HepG2 (cell line): ENCODE data around the gene RNPEPL1. TPM values are rescaled to one million over a fixed set of nuclear protein-coding genes. Genes with fewer than 3 reads are reported as not detected.

Experiments used
- ARID2 ChIP-seq: sonication (generic); formaldehyde crosslinking; IDR thresholded peaks from 2 replicates; pipeline ENCODE4 v1.8.1; 2022; ENCODE audit warnings: mild to moderate bottlenecking, missing genetic modification reagents, borderline replicate concordance
- BCL6 ChIP-seq: IDR thresholded peaks from 2 replicates; pipeline ENCODE4 v1.6.1; 2016; ENCODE audit warnings: missing genetic modification reagents, missing compliant biosample characterization
- CBX2 ChIP-seq, 2 experiments: fragments of 200-600 bp in 1 of 2; sonication (generic); formaldehyde crosslinking in 1 of 2; IDR thresholded peaks; 2 replicates each; pipeline versions ENCODE4 v1.7.0 to v1.8.1; 2018 to 2022; ENCODE audit warnings: low read depth in 2 of 2, low read length in 1 of 2, mild to moderate bottlenecking in 1 of 2, missing genetic modification reagents in 1 of 2
- FOSL1 ChIP-seq: sonication (generic); formaldehyde crosslinking; IDR thresholded peaks from 2 replicates; pipeline ENCODE4 v1.9.0; 2021; ENCODE audit warnings: missing genetic modification reagents, borderline replicate concordance
- FOSL2 ChIP-seq: sonication (generic); formaldehyde crosslinking; IDR thresholded peaks from 2 replicates; pipeline ENCODE4 v1.4.0; 2020; ENCODE audit warnings: missing genetic modification reagents
- GFI1 ChIP-seq: sonication (generic); formaldehyde crosslinking; IDR thresholded peaks from 2 replicates; pipeline ENCODE4 v1.5.0; 2020; ENCODE audit warnings: missing genetic modification reagents, mild to moderate bottlenecking, borderline replicate concordance
- GPN1 ChIP-seq: sonication (generic); formaldehyde crosslinking; IDR thresholded peaks from 2 replicates; pipeline ENCODE4 v1.5.1; 2020; ENCODE audit warnings: missing genetic modification reagents, borderline replicate concordance
- HOXD1 ChIP-seq: sonication (generic); formaldehyde crosslinking; IDR thresholded peaks from 2 replicates; pipeline ENCODE4 v1.5.0; 2020; ENCODE audit warnings: missing genetic modification reagents
- JARID2 ChIP-seq: sonication (generic); formaldehyde crosslinking; IDR thresholded peaks from 2 replicates; pipeline ENCODE4 v1.8.1; 2023; ENCODE audit warnings: missing genetic modification reagents, inconsistent platforms; ENCODE audit not compliant: insufficient replicate concordance
- KDM2A ChIP-seq: sonication (generic); formaldehyde crosslinking; IDR thresholded peaks from 2 replicates; pipeline ENCODE4 v1.4.0; 2020; ENCODE audit warnings: low read depth, missing genetic modification reagents, borderline replicate concordance
- PTBP1 ChIP-seq: fragments of 200-400 bp; formaldehyde crosslinking; IDR thresholded peaks from 2 replicates; pipeline ENCODE4 v1.6.1; 2018; ENCODE audit warnings: low read length, low read depth; ENCODE audit not compliant: poor library complexity, severe bottlenecking
- RARA ChIP-seq: IDR thresholded peaks from 2 replicates; pipeline ENCODE4 v1.6.1; 2016; ENCODE audit warnings: missing genetic modification reagents, missing compliant biosample characterization
- ZBTB7A ChIP-seq: sonication (generic); formaldehyde crosslinking; IDR thresholded peaks from 2 replicates; pipeline ENCODE4 v1.8.0; 2022; ENCODE audit warnings: mild to moderate bottlenecking, missing genetic modification reagents
- ZFP36 ChIP-seq: fragments of 150-350 bp; IDR thresholded peaks from 2 replicates; pipeline ENCODE4 v1.6.1; 2018; ENCODE audit warnings: borderline replicate concordance, low read length, low read depth; ENCODE audit not compliant: partially characterized antibody
- ZNF207 ChIP-seq: fragments of 450-650 bp; IDR thresholded peaks from 2 replicates; pipeline ENCODE4 v1.6.1; 2016; ENCODE audit warnings: antibody characterized with exemption, borderline replicate concordance
- ZNF224 ChIP-seq: sonication (generic); formaldehyde crosslinking; IDR thresholded peaks from 2 replicates; pipeline ENCODE4 v1.5.0; 2020; ENCODE audit warnings: mild to moderate bottlenecking, missing genetic modification reagents
- ZNF614 ChIP-seq: IDR thresholded peaks from 2 replicates; pipeline ENCODE4 v1.6.1; 2018; ENCODE audit warnings: missing biosample characterization, missing genetic modification reagents, inconsistent platforms, borderline replicate concordance
- ZSCAN25 ChIP-seq: sonication (generic); formaldehyde crosslinking; IDR thresholded peaks from 2 replicates; pipeline ENCODE4 v1.8.0; 2022; ENCODE audit warnings: mild to moderate bottlenecking, missing genetic modification reagents
- polyA plus RNA-seq, 8 experiments: library from polyadenylated mRNA; depleted of rRNA in 3 of 8; stranded (reverse) in 7 of 8; unstranded in 1 of 8; fragments of >200 nt; fragmentation: Illumina TruSeq in 4 of 8; extraction: Trizol in 4 of 8; gene quantifications; 2 replicates each; pipeline versions ENCODE4 v1.2.1 to v1.2.3, GENCODE V29; 2011 to 2016; ENCODE audit warnings: low read depth in 4 of 8, missing spikeins in 1 of 8, mixed read lengths in 1 of 8; ENCODE audit not compliant: insufficient read depth in 1 of 8
- total RNA-seq, 5 experiments: library from RNA; depleted of rRNA; stranded (reverse); fragments of >200 nt; fragmentation: Illumina TruSeq; extraction: Trizol; gene quantifications; 2 replicates each; pipeline ENCODE4 v1.2.3, GENCODE V29; 2016; ENCODE audit warnings: low read depth in 1 of 5
- TF ChIP-seq, protein P1 (sequence below), 2 experiments: sonication (generic) in 1 of 2; formaldehyde crosslinking in 1 of 2; IDR thresholded peaks; 2 replicates each; pipeline versions ENCODE4 v1.6.1 to v1.9.0; 2014 to 2022; ENCODE audit warnings: antibody characterized with exemption in 1 of 2, borderline replicate concordance in 1 of 2, inconsistent platforms in 1 of 2, low read depth in 1 of 2, missing genetic modification reagents in 1 of 2
- TF ChIP-seq, protein P2 (sequence below): sonication (generic); formaldehyde crosslinking; IDR thresholded peaks from 2 replicates; pipeline ENCODE4 v1.4.0; 2020; ENCODE audit warnings: mild to moderate bottlenecking, missing genetic modification reagents, borderline replicate concordance

The RNPEPL1 gene
- total and polyA plus RNA-seq, 2 of the 13 experiments (the other 11 are each of a cell fraction or from before 2014, with no cell fraction given) = 13.0 to 18.0 TPM

DNA sequence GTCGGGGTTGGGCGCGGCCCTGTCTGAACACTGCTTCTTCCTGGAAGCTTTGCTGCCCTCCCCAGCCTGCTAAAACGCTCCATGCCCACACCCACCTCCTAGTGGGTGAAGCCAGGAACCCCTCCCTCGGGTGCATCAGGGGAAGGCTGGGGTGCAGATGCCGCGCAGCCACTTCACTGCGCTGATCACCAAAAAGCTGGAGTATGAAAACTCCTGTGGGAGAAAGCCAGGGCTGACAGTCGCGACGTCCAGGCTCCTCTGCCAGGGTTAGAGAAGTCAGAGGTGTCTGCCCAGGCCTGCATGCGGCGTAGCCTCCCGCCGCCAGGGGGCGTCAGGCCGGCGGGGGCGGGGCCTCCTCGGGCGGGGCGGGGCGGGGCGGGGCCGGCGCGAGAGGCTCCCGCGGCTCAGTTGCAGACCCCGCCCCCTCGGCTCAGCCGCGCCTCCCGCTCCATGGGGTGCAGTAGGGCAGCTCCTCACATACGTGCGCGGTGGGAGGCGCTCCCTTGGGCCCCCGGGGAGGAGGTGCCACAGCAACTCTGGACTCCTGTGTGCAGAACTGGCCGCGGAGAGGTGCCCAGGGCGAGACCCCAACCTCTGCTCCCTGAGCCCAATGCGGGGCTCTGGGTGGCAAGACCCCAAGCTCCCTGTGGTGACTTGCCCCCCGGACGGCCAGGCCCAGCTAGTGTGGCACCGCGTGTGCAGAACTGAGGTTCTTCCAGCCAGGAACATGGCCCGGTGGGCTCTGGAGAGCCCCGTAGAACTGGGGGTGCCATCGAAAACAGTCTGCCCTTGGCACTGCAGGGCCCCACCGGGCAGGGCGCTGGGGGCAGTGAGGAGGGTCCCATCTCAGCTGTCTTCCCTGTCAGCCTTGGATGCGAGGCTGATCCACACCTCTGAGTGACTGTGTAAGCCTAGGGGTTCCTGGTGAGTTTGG lies 1.8 kb upstream of the RNPEPL1 start (continued):
- TF ChIP-seq RARA (CRISPR knock-in tag) = peak; percentile 30; the same call in 1 of the 2 replicates
- TF ChIP-seq CBX2 (IDR thresholded peaks at IDR 0.05; ENCODE audit: low read depth, low read length) = no peak
- no peak for TF ChIP-seq CBX2 (CRISPR knock-in tag; IDR thresholded peaks at IDR 0.05; ENCODE audit: low read depth)
- TF ChIP-seq, protein P1, sequence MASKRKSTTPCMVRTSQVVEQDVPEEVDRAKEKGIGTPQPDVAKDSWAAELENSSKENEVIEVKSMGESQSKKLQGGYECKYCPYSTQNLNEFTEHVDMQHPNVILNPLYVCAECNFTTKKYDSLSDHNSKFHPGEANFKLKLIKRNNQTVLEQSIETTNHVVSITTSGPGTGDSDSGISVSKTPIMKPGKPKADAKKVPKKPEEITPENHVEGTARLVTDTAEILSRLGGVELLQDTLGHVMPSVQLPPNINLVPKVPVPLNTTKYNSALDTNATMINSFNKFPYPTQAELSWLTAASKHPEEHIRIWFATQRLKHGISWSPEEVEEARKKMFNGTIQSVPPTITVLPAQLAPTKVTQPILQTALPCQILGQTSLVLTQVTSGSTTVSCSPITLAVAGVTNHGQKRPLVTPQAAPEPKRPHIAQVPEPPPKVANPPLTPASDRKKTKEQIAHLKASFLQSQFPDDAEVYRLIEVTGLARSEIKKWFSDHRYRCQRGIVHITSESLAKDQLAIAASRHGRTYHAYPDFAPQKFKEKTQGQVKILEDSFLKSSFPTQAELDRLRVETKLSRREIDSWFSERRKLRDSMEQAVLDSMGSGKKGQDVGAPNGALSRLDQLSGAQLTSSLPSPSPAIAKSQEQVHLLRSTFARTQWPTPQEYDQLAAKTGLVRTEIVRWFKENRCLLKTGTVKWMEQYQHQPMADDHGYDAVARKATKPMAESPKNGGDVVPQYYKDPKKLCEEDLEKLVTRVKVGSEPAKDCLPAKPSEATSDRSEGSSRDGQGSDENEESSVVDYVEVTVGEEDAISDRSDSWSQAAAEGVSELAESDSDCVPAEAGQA (IDR thresholded peaks at IDR 0.05; ENCODE audit: low read depth) = no peak
- TF ChIP-seq, protein P1 (CRISPR knock-in tag; IDR thresholded peaks at IDR 0.05; ENCODE audit: borderline replicate concordance) = no peak
- 0 out of 2 replicates have a peak, but pooled peaks have one; percentile 60 for TF ChIP-seq ZNF224 (CRISPR knock-in tag)
- peak; percentile 30; the same call in 1 of the 2 replicates for TF ChIP-seq ZNF614 (CRISPR knock-in tag)
- TF ChIP-seq HOXD1 (CRISPR knock-in tag) = no peak
- TF ChIP-seq JARID2 (CRISPR knock-in tag) = no peak
- peak; percentile 14 for TF ChIP-seq PTBP1
- no peak; the same call in 1 of the 2 replicates for TF ChIP-seq ZBTB7A (CRISPR knock-in tag)
- 0 out of 2 replicates have a peak, but pooled peaks have one; percentile 0 for TF ChIP-seq GFI1
- TF ChIP-seq BCL6 = peak; percentile 32; the same call in 1 of the 2 replicates
- 0 out of 2 replicates have a peak, but pooled peaks have one; percentile 58 for TF ChIP-seq GPN1
- no peak for TF ChIP-seq FOSL1 (CRISPR knock-in tag)
- TF ChIP-seq KDM2A = 0 out of 2 replicates have a peak, but pooled peaks have one; percentile 67
- no peak for TF ChIP-seq ZFP36
- TF ChIP-seq ZNF207 = no peak
- TF ChIP-seq FOSL2 (CRISPR knock-in tag) = no peak; the same call in 1 of the 2 replicates
- TF ChIP-seq ZSCAN25 = peak; percentile 50; the same call in 1 of the 2 replicates
- no peak; the same call in 1 of the 2 replicates for TF ChIP-seq ARID2
- TF ChIP-seq, protein P2, sequence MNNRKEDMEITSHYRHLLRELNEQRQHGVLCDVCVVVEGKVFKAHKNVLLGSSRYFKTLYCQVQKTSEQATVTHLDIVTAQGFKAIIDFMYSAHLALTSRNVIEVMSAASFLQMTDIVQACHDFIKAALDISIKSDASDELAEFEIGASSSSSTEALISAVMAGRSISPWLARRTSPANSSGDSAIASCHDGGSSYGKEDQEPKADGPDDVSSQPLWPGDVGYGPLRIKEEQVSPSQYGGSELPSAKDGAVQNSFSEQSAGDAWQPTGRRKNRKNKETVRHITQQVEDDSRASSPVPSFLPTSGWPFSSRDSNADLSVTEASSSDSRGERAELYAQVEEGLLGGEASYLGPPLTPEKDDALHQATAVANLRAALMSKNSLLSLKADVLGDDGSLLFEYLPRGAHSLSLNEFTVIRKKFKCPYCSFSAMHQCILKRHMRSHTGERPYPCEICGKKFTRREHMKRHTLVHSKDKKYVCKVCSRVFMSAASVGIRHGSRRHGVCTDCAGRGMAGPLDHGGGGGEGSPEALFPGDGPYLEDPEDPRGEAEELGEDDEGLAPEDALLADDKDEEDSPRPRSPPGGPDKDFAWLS = no peak
